Activated T-cell treated with anti-CD3 and anti-CD28 coated beads, Interleukin-2, amount 50 U/mL, for 4 hours (primary cell): ENCODE results near the gene FXYD6. TPM values are rescaled to one million over a fixed set of nuclear protein-coding genes. Genes with fewer than 3 reads are reported as not detected.

Experiments used
- ATAC-seq, 2 donors: fragments of 200-7000 bp; cut with Tn5 transposase; one replicate each; pipeline ENCODE4 v1.10.0; 2021
- DNase-seq: peaks from one replicate; pipeline ENCODE4 v3.0.0-alpha.2; 2020
- H3K27me3 Mint-ChIP-seq: one replicate; pipeline ENCODE4 v1.8.0; 2021; ENCODE audit warnings: low read depth, mixed read lengths
- H3K36me3 Mint-ChIP-seq: one replicate; pipeline ENCODE4 v1.8.0; 2022; ENCODE audit warnings: mixed read lengths; ENCODE audit not compliant: insufficient read depth
- H3K4me1 Mint-ChIP-seq: one replicate; pipeline ENCODE4 v1.8.0; 2021; ENCODE audit warnings: low read depth, mixed read lengths
- H3K4me3 Mint-ChIP-seq: one replicate; pipeline ENCODE4 v1.8.0; 2021; ENCODE audit warnings: mild to moderate bottlenecking, moderate library complexity, mixed read lengths
- H3K9me3 Mint-ChIP-seq: one replicate; pipeline ENCODE4 v1.8.0; 2021; ENCODE audit warnings: mixed read lengths
- total RNA-seq, 3 donors: library from RNA; stranded (reverse); gene quantifications; one replicate each; pipeline ENCODE4 v1.2.1, GENCODE V29; 2021

The FXYD6 gene
- total RNA-seq, 3 donors from 2014 or later, result 0.16 to 0.38 TPM; not detected in 1

- ATAC-seq, result no peak
- H3K27me3 Mint-ChIP-seq, result no peaks in the 10 kb centered on the region
- H3K9me3 Mint-ChIP-seq, result no peaks in the 10 kb centered on the region
- no peaks in the 10 kb centered on the region for H3K36me3 Mint-ChIP-seq
- H3K4me1 Mint-ChIP-seq, result peaks cover 50% of the 10 kb centered on the region
- DNase-seq, result no peak
- no peak overlapping the region for H3K4me3 Mint-ChIP-seq
These were observed 52.5 kb downstream of the FXYD6 start for GRCh38 chr11:117823946-117824420.

GRCh38 chr11:117823294-117823945 lies 53.0 kb downstream of the FXYD6 start:
- Mint-ChIP-seq H3K27me3 (no peaks in the 10 kb centered on the region), H3K4me3 (no peak overlapping the region), H3K36me3 (no peaks in the 10 kb centered on the region), H3K4me1 (peaks cover 47% of the 10 kb centered on the region), H3K9me3 (no peaks in the 10 kb centered on the region)
- ATAC-seq, result peak; percentile 41 to 56
- DNase-seq, result peak; percentile 33

- H3K9me3 Mint-ChIP-seq, result no peaks in the 10 kb centered on the region
- ATAC-seq (peak; percentile 31 to 33), DNase-seq (peak; percentile 53)
- H3K36me3 Mint-ChIP-seq, result no peaks in the 10 kb centered on the region
- H3K4me3 Mint-ChIP-seq, result no peak overlapping the region
- no peaks in the 10 kb centered on the region for H3K27me3 Mint-ChIP-seq
- H3K4me1 Mint-ChIP-seq, result peaks cover 47% of the 10 kb centered on the region
These were observed 54.1 kb downstream of the FXYD6 start for GRCh38 chr11:117822074-117823033.

GRCh38 chr11:117821431-117821830 lies 55.0 kb downstream of the FXYD6 start:
- Mint-ChIP-seq H3K4me3 (no peak overlapping the region), H3K36me3 (no peaks in the 10 kb centered on the region), H3K27me3 (no peaks in the 10 kb centered on the region), H3K4me1 (peaks cover 52% of the 10 kb centered on the region), H3K9me3 (no peaks in the 10 kb centered on the region)
- DNase-seq, result no peak
- ATAC-seq, result no peak

GRCh38 chr11:117820516-117820915 lies 55.9 kb downstream of the FXYD6 start:
- Mint-ChIP-seq H3K27me3 (no peaks in the 10 kb centered on the region), H3K36me3 (no peaks in the 10 kb centered on the region), H3K4me3 (no peak overlapping the region), H3K9me3 (no peaks in the 10 kb centered on the region), H3K4me1 (peaks cover 57% of the 10 kb centered on the region)
- DNase-seq (no peak), ATAC-seq (no peak)

- Mint-ChIP-seq H3K9me3 (no peaks in the 10 kb centered on the region), H3K4me1 (peaks cover 59% of the 10 kb centered on the region), H3K27me3 (no peaks in the 10 kb centered on the region), H3K4me3 (no peak overlapping the region), H3K36me3 (no peaks in the 10 kb centered on the region)
- DNase-seq, result no peak
- ATAC-seq, result no peak
These were observed 56.4 kb downstream of the FXYD6 start for GRCh38 chr11:117820071-117820470.

- DNase-seq, result no peak
- H3K4me3 Mint-ChIP-seq, result no peak overlapping the region
- no peaks in the 10 kb centered on the region for H3K27me3 Mint-ChIP-seq
- peaks cover 64% of the 10 kb centered on the region for H3K4me1 Mint-ChIP-seq
- H3K36me3 Mint-ChIP-seq, result no peaks in the 10 kb centered on the region
- H3K9me3 Mint-ChIP-seq, result no peaks in the 10 kb centered on the region
- ATAC-seq, result no peak
These were observed 57.1 kb downstream of the FXYD6 start for GRCh38 chr11:117819096-117820040.

- DNase-seq (peak; percentile 42), ATAC-seq (peak; percentile 28 to 41)
- Mint-ChIP-seq H3K36me3 (no peaks in the 10 kb centered on the region), H3K4me3 (peak overlapping the region; percentile 53), H3K27me3 (no peaks in the 10 kb centered on the region), H3K4me1 (peaks cover 61% of the 10 kb centered on the region), H3K9me3 (no peaks in the 10 kb centered on the region)
These were observed 58.2 kb downstream of the FXYD6 start for GRCh38 chr11:117818041-117818873.

- DNase-seq, result peak; percentile 90
These were observed 59.0 kb downstream of the FXYD6 start for GRCh38 chr11:117817368-117818040.

GRCh38 chr11:117816846-117817367 lies 59.6 kb downstream of the FXYD6 start:
- H3K36me3 Mint-ChIP-seq, result no peaks in the 10 kb centered on the region
- no peaks in the 10 kb centered on the region for H3K9me3 Mint-ChIP-seq
- ATAC-seq, result no peak
- peaks cover 51% of the 10 kb centered on the region for H3K4me1 Mint-ChIP-seq
- H3K27me3 Mint-ChIP-seq, result no peaks in the 10 kb centered on the region
- peak overlapping the region; percentile 53 for H3K4me3 Mint-ChIP-seq
- DNase-seq, result no peak

More at GRCh38 chr11:117817368-117818040, 59.0 kb downstream of the FXYD6 start:
- Mint-ChIP-seq H3K36me3 (no peaks in the 10 kb centered on the region), H3K4me1 (peaks cover 56% of the 10 kb centered on the region), H3K9me3 (no peaks in the 10 kb centered on the region), H3K27me3 (no peaks in the 10 kb centered on the region), H3K4me3 (peak overlapping the region; percentile 53)
- peak; percentile 47 to 51 for ATAC-seq

GRCh38 chr11:117816151-117816741 lies 60.2 kb downstream of the FXYD6 start:
- no peak for DNase-seq
- peak overlapping the region; percentile 20 for H3K4me3 Mint-ChIP-seq
- H3K36me3 Mint-ChIP-seq, result no peaks in the 10 kb centered on the region
- no peak for ATAC-seq
- no peaks in the 10 kb centered on the region for H3K27me3 Mint-ChIP-seq
- no peaks in the 10 kb centered on the region for H3K9me3 Mint-ChIP-seq
- H3K4me1 Mint-ChIP-seq, result peaks cover 48% of the 10 kb centered on the region

GRCh38 chr11:117815262-117815803 lies 61.1 kb downstream of the FXYD6 start:
- ATAC-seq (peak; percentile 76 to 86), DNase-seq (peak; percentile 64)
- H3K4me3 Mint-ChIP-seq, result peak overlapping the region; percentile 67

More at GRCh38 chr11:117815262-117815803, 61.1 kb downstream of the FXYD6 start:
- Mint-ChIP-seq H3K27me3 (peaks cover 4% of the 10 kb centered on the region), H3K4me1 (peaks cover 48% of the 10 kb centered on the region), H3K36me3 (no peaks in the 10 kb centered on the region), H3K9me3 (no peaks in the 10 kb centered on the region)
